ENCODE measurements around the gene XPNPEP3.
"Not testable (repeated sequence)": the region's sequence is repeated elsewhere in the genome, so short reads cannot be mapped to it uniquely, and the experiment has no call there.

XPNPEP3 gene

DNA sequence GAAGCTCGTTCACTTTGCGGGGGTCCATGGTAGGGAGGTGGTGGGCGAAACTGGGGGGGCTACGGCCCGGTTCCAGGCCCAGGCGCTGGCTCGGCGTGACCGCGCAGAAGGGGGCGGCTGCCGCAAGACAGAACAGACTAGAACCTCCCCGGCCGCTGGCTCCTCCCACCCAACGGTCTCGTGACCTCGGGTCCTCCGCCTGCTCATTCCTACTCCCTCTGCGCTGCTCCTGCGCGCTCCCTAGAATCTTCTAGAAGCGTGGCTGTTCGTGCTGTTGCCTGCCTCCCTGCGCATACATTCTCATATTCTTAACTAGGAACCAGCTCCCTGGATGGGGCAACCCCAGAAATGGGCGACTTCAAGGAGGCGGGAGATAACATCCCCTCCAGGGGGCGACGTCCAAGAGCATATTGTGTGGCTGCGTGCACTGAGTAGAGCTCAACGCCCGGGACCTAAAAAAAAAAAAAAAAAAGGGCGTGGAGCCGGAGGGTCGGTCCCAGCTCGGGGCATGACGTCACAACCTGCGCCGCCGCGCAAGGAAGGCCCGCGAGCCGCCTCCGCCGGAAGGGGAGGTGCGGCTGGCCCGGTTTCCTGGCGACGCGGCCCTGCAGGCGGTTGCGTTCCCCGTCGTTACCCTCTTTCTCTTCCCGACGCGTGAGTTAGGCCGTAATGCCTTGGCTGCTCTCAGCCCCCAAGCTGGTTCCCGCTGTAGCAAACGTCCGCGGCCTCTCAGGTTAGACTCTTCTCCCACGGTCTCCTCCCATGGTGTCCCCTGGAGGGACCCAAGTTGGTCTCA, at the start of gene XPNPEP3, which contains the start of gene ST13:
Gene XPNPEP3 (plus strand): TSS at position 636 of the 796 bp plus-strand sequence. CDS start 34 bp downstream, at position 670.
Gene ST13 (minus strand): TSS at position 127 of the 796 bp plus-strand sequence. CDS start 99 bp downstream, at position 28.
- DNase-seq = peak; percentile 98 to 99

DNA sequence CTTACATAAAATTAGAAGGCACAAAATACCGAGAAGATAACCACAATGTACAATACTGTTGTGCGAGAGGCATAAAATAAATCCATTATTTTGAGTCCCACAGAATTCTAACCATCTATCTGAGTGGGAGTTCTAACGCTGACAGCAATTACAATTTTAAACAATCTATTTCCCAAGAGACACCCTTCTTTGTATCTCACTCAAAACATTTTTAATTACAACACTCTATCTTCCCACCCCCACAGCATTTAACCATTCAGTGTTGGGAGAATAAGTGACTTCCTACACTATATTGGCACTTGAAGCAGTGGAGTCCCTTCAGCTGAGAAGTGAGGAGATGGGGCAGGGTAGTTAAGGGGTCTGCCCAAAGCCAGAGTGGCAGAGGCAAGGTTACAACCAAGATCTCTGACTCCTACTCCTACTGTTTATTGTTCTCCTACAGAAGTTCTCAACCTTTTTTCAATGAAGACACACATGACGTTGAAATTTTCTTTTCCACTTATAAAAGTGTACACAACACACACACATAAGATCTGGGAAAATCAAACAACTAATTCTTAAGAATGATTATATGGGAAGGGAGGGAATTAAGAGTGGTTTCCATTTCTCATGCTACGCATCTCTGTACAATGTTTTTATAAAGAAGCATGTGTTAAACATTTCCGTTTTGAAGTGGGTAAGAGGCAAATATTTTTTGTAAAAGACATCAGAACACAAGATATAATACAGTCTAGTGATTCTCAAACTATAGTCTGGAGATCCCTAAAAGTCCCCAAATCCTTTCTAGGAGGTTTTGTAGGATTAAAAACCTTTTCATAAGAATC, 48.7 kb upstream of the XPNPEP3 start:
- no peak for DNase-seq

DNA sequence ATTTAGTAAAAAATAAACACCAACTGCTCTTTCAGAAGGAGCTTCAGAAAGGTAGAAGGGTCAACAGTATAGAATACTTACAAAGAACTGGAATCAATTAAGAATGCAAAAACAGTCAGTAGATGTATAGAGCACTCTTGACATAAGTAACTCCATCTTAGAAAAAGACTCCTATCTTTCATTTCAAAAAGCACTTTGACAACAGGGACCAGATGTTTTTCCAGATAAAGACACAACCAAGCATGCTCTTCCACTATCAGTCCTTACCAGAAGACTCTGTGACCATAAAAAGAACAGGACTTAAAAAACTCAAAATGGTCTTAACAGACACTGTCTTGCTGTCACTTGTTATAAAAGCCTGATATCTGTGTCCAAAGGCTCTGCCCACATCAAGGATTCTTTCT, 43.0 kb upstream of the XPNPEP3 start:
- DNase-seq = no peak

DNA sequence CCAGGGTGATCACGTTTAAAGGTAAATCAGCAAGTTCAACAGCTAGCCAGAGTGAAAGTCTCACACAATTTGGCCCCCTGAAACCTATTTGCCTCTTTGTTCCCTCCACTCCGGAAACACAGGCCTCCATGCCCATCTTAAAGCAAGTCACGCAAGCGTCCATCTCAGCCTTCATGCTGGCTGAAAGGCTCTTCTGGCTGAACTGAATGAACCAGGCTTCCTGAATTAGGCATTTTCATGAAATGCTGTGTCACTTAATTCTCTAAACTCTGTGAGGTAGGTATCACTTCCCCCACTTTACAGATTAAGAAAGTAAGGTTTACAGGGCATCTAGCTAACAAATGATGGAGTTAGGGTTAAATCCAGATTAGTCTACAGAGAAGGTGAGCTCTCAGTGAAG, 39.2 kb upstream of the XPNPEP3 start:
- DNase-seq = no peak

DNA sequence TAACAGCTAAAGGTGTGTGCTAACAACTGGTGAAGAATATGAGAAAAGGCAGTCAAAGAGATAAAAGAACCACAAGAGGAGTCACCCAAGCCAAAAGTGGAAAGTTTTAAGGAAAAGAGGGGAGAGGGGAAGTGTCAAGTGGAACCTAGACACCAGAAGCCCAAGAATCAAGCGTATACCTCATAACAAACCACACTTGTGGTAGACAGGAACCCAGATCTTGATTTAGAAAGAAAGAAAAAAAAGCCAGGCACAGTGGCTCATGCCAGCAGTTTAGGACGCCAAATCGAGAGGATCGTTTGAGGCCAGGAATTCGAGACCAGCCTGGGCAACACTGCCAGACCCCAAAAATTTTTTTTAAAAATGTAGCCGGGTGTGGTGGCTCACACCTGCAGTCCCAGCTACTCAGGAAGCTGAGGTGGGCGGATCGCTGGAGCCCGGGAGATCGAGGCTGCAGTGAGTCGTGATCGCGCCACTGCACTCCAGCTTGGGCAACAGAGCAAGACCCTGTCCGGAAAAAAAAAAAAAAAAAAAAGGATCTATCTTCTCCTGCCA, 38.7 kb upstream of the XPNPEP3 start:
- no peak for DNase-seq

DNA sequence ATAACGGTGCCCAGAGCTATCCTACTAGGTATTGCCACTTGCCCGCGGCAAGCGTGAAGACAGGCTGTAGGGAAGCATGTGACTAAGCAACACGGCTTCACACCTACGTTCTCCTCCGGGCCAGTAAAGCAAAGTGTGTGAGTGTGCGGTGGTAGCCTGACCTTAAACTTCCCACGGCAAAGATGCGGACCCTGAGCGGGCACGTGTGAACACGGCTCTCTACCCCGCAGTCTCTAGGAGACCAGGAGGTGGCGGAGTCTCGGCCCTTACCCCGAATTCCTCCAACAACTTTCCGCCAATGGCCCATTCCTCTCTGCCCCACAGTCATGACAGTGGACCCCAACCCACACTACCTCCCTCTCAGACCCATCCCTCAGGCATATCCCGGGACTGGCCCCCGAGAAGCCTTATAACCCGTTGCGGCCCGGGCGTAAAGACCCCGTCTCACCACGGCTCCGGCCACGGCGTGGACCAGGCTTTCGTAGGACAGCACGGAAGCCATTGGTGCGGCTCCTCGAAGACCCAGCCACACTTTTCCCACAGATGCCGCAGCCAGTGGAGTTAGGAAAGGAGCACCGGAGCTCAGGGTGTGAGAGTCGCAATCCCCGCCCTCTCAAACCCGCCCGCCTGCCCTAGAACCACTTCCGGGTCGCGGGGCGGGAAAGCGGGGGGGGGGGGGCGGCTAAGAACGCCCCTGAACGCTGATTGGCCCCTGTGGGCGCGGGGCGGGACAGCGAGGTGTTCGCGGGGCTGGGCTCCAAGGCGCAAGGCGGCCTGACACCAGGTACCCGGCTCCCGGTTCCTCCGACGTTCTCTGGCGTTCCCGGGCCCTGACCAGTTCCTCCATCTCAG, 38.0 kb upstream of the XPNPEP3 start, which contains the start of gene SLC25A17:
Gene SLC25A17 (minus strand): TSS at position 600 of the 852 bp plus-strand sequence. CDS start 98 bp downstream, at position 502.
- DNase-seq = peak; percentile 89 to 90

DNA sequence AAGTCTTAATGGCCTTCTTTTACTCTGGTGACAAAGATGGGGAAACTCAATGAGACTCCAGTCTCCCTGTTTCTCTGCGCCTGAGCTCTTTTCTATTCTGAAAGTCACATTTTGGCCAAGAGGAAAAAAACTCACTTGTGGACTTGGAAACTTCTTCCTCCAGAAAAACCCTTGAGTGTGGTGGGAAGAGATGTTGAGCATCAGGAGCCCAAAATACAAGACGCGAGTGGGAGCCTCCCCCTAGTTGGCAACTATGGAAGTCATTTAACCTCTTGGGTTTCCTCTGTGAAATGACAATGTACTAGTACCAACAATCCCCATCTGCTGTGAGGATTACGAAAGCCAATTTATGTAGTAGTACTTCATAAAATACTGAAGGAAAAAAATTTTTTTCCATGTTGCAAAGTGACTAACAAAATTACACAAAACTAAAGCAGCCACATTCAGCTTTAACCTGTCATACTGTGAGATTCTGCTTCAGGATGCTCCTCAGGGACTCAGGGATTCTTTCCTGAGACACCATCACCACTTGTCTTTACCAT, 37.3 kb upstream of the XPNPEP3 start:
- DNase-seq = peak in 1 of 2 experiments; percentile 10

DNA sequence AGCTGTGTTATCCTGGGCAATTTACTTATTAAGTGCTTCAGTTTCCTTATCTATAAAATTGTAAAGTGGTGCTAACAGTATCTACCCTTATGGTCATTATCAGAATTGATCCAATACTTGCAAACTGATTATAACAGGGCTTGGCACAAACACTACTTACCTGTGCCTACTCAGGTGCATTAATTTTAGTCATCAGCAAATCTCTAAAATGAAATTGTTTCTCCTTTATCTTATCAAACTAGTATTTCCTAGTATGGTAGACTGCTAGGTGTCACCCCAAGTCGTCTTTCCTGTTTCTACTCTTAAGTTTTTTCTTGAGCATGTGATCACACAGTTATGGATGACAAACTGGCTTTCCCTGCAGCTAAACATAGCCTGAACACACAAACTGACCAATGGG, 33.5 kb upstream of the XPNPEP3 start:
- no peak for DNase-seq

DNA sequence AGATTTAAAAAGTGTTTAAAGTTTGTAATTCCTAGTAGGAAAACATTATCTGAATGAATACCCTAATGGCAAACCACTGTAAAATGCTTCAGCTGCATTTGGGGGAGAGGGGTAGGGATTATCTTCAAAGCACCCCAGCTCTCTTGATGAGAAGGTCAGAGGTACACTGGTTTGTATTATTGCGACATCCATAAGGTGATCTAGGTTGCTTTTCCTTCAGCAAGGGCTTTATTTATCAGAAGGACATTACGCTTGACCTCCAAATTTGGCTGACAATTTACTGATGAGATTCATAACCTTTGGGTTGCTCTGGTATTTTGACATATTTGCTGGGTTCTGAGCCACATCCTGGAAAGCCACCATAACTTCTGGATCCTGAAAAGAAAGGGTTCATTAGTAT, 30.7 kb upstream of the XPNPEP3 start:
- not testable (repeated sequence) for DNase-seq

DNA sequence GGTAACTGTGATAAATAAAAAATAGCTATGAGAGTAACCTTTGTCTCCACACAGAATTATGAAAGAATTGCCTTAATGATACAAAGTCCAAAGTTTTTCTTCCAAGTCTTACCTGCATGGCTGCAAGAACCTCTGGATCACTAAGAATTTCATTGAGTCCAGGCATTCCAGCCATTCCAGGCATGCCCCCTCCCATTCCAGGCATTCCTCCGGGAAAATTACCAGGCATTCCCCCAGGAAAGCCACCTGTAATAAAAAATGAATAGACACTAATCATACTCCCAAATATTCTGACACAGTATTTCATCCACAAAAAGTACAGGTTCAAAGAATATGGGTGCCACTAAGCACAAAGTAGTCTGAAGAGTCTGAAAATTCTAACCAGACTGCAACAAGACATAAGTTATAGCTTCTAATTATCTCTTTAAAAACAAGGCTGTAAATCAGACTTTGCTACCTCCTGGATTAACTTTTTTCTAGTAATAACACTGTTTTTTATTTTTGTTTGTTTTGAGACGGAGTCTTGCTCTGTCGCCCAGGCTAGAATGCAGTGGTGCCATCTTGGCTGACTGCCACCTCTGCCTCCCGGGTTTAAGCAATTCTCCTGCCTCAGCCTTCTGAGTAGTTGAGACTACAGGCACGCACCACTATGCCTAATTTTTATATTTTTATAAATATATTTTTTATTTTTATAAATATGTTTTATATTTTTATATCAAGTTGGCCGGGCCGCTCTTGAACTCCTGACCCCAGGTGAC, 29.8 kb upstream of the XPNPEP3 start:
- no peak for DNase-seq

DNA sequence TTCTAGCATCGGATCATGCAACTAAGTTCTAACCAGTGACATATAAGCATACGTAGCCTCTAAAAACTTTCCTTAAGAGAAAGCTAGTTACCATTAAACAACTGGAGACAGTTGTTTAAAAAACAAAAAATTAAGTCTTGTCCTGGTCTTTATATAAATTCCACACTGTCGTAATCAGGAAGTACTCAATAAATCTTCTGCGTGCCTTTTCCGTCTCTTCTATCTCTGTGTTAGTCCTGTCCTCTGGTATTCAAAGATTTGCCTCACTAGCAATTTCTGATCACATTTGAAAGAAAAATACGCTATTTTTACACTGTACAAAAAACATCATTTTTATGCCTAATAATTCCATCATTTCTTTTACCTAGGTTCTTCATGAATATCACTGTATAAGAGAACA, 27.8 kb upstream of the XPNPEP3 start:
- no peak for DNase-seq

DNA sequence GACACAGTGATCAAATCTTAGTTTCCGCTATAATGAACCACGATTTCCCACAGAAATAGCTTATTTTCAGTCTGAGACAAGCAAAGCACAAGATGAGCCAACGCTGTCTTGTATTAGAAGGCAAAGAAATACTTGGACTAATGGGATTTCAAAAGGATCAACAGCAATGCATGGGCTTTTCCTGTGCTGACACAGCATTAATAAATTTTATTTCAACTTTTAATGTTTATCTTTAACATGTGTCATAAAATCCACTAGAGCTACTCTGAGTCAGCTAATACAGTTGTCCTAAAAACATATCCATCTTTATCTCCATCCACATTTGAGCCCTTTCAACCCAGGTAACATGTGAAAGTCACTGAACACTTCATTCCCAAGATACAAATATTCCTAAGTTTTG, 22.3 kb upstream of the XPNPEP3 start:
- DNase-seq = no peak

DNA sequence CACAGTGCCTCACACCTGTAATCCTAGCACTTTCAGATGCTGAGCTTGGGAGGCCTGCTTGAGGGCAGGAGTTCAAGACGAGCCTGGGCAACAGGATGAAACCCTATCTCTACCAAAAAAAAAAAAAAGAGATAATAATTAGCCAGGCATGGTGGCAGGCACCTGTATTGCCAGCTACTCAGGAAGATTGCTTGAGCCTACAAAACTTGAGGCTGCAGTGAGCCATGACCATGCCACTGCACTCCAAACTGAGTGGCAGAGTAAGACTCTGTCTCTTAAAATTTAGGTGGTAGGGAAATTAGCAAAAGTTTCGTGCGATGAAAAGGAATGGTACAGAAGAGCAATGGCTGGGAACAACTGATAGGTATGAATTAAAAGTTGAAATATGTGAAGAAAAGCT, 18.5 kb upstream of the XPNPEP3 start:
- no peak for DNase-seq

DNA sequence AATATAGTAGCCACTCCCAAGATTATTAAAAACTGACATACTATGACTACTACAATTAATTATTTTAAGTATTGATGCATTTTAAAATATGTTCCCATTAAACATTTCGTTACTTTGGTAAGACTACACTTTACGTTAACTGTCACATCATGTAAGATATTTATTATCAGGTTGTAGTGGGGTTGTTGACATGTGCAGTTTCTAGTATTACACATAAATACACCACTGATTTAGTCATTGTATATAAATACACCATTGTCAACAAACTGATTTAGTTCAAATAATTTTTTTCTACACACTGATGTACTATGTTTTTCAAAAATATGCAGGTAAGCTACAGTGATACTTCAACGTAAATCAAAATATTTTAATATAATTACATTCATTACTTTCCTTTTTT, 12.0 kb upstream of the XPNPEP3 start:
- no peak for DNase-seq

DNA sequence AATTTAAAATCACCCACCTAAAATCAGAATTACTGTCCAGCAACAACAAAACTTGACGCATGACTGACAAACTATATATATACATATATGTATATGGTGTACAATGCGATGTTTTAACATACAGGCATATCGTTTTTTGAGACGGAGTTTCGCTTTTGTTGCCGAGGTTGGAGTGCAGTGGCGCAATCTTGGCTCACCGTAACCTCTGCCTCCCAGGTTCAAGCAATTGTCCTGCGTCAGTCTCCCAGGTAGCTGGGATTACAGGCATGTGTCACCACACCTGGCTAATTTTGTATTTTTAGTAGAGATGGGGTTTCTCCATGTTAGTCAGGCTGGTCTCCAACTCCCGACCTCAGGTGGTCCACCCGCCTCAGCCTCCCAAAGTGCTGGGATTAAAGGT, 11.1 kb upstream of the XPNPEP3 start:
- not testable (repeated sequence) for DNase-seq

DNA sequence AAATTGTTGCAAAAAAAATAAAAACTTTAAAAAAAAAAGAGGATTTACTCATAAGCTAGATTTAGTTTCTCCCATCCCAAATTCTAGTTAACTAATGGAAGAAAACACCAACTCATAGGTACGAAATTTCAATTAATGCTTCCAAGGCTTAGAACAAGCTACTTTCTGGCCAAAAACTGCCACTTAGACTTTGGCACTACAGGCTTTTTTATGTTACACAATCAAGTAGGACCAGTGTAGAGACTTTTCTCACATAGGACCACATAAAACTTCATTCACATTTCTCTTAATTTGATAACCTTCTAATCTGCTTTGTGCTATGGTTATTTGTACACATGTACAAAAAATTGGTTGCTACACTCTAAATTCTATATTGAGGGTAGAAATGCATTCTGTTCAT, 3.6 kb upstream of the XPNPEP3 start:
- DNase-seq = no peak

DNA sequence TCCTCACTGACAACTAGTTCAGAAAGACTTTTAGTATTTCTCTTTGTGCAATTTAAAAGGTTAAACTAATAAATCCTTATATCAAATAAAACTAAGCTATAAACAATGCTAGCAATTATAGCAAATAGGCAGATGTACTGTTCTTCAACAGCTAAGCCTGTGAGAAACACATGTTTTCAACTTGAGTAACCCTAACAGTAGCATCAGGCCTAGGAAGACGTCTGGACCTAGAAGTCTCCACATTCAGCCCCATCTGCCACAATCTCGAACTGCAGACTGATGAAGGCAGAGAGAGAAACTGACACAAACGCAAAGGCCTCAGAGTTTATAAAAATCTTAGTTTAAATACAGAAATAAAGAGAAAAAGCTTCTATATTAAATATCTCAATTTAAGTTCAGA, 3.0 kb upstream of the XPNPEP3 start:
- no peak for DNase-seq

DNA sequence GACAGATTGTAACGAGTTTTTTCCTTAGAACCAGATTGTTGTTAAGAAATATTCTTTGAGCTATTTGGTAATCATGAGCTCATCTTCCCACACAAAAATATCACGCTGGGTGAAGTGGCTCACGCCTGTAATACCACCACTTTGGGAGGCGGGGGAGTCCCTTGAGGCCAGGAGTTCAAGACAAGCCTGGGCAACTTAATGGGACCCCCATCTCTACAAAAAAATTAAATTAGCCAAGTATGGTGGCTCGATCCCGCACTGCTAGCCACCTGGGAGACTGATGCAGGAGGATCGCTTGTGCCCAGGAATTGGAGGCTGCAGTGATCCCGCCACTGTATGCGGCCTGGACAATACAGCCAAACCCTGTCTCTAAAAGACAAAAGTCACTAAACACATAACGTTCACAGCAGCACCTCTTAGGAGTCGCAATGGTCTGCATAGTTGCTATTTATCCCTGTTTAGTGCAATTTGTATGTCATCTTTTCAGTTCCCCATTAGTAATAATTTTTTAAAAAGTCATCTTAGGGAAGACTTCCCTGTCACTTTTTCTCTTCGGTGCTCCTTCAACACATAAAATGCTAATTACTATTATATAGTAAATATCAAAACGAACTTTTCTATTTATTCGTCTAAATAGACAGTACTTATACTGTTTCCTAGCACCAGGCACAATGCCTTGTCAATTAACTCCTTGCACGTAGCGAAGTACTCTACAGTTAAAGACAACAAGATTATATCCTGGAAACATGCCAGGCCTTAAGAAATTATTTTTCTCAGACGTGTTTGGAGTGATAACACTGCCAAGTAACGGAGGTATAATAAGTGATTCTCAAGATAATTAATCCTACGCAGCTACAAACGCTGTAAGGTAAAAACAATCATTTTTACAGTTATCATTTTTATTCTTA, 1.6 kb upstream of the XPNPEP3 start:
- DNase-seq = peak; percentile 4 to 16

DNA sequence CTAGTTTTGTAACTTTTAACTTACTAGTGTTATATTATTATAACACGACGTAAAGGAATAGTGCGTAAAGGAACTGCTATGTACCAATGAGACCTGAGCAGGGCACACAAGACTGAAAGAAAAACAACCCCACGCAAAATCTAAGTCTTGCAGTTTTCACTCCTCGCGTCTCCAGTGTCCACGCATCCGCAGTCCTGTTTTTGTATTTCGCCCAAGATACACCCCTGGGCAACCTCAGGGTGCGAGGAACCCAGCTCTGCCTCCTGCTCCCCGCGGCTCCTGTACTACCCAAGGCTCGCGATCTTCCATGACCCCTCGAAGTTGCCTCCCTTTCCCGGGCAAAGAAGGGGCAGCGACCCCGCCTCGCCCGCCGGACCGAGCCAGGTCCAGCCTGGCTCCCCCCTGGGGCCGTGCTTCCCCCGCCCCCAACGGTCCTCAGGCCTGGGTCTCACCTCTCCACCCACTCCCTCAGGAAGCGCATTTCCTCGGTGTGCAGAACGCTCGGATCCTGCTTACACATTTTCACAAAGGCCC, 902 bp upstream of the XPNPEP3 start:
- peak in 1 of 2 experiments; percentile 35 for DNase-seq

DNA sequence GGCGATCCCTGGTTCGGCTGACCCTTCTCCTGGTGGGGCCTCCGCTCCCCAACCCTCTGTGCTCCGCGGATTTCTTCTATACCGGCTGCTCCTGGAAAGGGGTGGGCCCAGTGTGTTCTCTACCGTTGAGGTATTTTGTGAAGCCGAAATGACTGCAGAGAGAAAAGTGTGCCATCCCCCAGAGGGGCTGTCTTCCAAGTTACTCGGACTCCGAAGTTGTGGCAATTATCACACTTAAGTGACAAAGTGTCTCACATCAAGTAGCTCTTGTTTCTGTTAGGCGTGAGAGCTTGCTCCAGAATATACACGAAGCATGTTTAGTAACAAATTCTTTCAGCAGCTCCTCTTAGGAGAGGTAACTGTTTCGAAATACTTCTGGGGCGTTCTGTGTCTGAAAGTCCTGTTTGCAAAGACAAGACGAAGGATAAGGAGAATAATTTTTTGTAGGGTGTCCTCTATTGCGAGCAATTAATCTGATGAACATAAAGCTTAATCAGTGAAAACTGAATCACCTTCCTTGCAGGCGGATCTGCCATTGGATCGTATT, 434 bp downstream of the XPNPEP3 start:
- no peak for DNase-seq

Measured in activated CD4-positive, alpha-beta T cell treated with anti-CD3 and anti-CD28 coated beads, Interleukin-2, amount 50 U/mL, for 48 hours (primary cell).